Mucosa of rectum (tissue), 2 donors: ENCODE data around the gene SCEL.

Experiments used
- H3K27ac ChIP-seq, 2 donors: one replicate each; pipeline ENCODE4 v1.7.0; 2013; ENCODE audit warnings: inconsistent platforms in 2 of 2, low read depth in 2 of 2, low read length in 2 of 2
- H3K27me3 ChIP-seq, 2 donors: one replicate each; pipeline ENCODE4 v1.7.0; 2013; ENCODE audit warnings: low read length in 2 of 2; ENCODE audit not compliant: control insufficient read depth in 2 of 2, insufficient read depth in 2 of 2
- H3K36me3 ChIP-seq, 2 donors: one replicate each; pipeline ENCODE4 v1.7.0; 2013; ENCODE audit warnings: low read length in 2 of 2; ENCODE audit not compliant: control insufficient read depth in 2 of 2, insufficient read depth in 2 of 2
- H3K4me1 ChIP-seq, 2 donors: one replicate each; pipeline ENCODE4 v1.7.0; 2013; ENCODE audit warnings: low read length in 2 of 2, mild to moderate bottlenecking in 1 of 2; ENCODE audit not compliant: control insufficient read depth in 2 of 2, insufficient read depth in 2 of 2
- H3K4me3 ChIP-seq, 2 donors: one replicate each; pipeline ENCODE4 v1.7.0; 2013; ENCODE audit warnings: low read length in 2 of 2
- H3K9ac ChIP-seq, 2 donors: one replicate each; pipeline ENCODE4 v1.7.0; 2013; ENCODE audit warnings: low read length in 2 of 2, low read depth in 1 of 2, mild to moderate bottlenecking in 1 of 2
- H3K9me3 ChIP-seq, 2 donors: one replicate each; pipeline ENCODE4 v1.7.0; 2013; ENCODE audit warnings: low read length in 2 of 2; ENCODE audit not compliant: control insufficient read depth in 2 of 2
- donor health status: healthy.
- donor health status: Normal muscosa, but diverticular disease.

Gene SCEL

GRCh38 chr13:77584106-77584505 lies 48.6 kb downstream of the SCEL start:
- H3K9me3 ChIP-seq: no peaks in the 10 kb centered on the region
- H3K9ac ChIP-seq: no peak overlapping the region
- H3K4me3 ChIP-seq: no peak overlapping the region
- no peaks in the 10 kb centered on the region for H3K36me3 ChIP-seq
- H3K27me3 ChIP-seq: no peaks in the 10 kb centered on the region
- H3K4me1 ChIP-seq: no peaks in the 10 kb centered on the region
- no peak overlapping the region for H3K27ac ChIP-seq

GRCh38 chr13:77595166-77595810 lies 59.8 kb downstream of the SCEL start:
- H3K9me3 ChIP-seq: no peaks in the 10 kb centered on the region
- H3K27me3 ChIP-seq: peaks cover 0 to 5% of the 10 kb centered on the region in 2 donors
- H3K4me1 ChIP-seq: no peaks in the 10 kb centered on the region
- no peak overlapping the region for H3K4me3 ChIP-seq
- H3K36me3 ChIP-seq: no peaks in the 10 kb centered on the region
- H3K9ac ChIP-seq: no peak overlapping the region
- no peak overlapping the region for H3K27ac ChIP-seq

- Histone ChIP-seq H3K4me3 (no peak overlapping the region), H3K27ac (no peak overlapping the region), H3K27me3 (peaks cover 0 to 5% of the 10 kb centered on the region in 2 donors), H3K36me3 (no peaks in the 10 kb centered on the region), H3K9ac (no peak overlapping the region), H3K9me3 (no peaks in the 10 kb centered on the region), H3K4me1 (no peaks in the 10 kb centered on the region)
These were observed 61.3 kb downstream of the SCEL start for GRCh38 chr13:77596777-77597176.

GRCh38 chr13:77599351-77599750 lies 63.8 kb downstream of the SCEL start:
- Histone ChIP-seq H3K9me3 (no peaks in the 10 kb centered on the region), H3K4me1 (no peaks in the 10 kb centered on the region), H3K9ac (no peak overlapping the region), H3K27ac (no peak overlapping the region), H3K36me3 (no peaks in the 10 kb centered on the region), H3K27me3 (peaks cover 0 to 2% of the 10 kb centered on the region in 2 donors), H3K4me3 (no peak overlapping the region)

GRCh38 chr13:77600701-77601100 lies 65.2 kb downstream of the SCEL start:
- H3K4me1 ChIP-seq: no peaks in the 10 kb centered on the region
- H3K27me3 ChIP-seq: peaks cover 0 to 2% of the 10 kb centered on the region in 2 donors
- H3K9me3 ChIP-seq: no peaks in the 10 kb centered on the region
- H3K36me3 ChIP-seq: no peaks in the 10 kb centered on the region
- no peak overlapping the region for H3K27ac ChIP-seq
- H3K4me3 ChIP-seq: no peak overlapping the region
- H3K9ac ChIP-seq: no peak overlapping the region

GRCh38 chr13:77611068-77611467 lies 75.6 kb downstream of the SCEL start:
- Histone ChIP-seq H3K4me3 (no peak overlapping the region), H3K4me1 (no peaks in the 10 kb centered on the region), H3K27me3 (no peaks in the 10 kb centered on the region), H3K9ac (no peak overlapping the region), H3K9me3 (no peaks in the 10 kb centered on the region), H3K36me3 (no peaks in the 10 kb centered on the region), H3K27ac (no peak overlapping the region)

- no peaks in the 10 kb centered on the region for H3K36me3 ChIP-seq
These were observed 80.5 kb downstream of the SCEL start for GRCh38 chr13:77616027-77616426.

GRCh38 chr13:77619655-77620054 lies 84.1 kb downstream of the SCEL start:
- no peak overlapping the region for H3K4me3 ChIP-seq
- H3K4me1 ChIP-seq: no peaks in the 10 kb centered on the region
- no peaks in the 10 kb centered on the region for H3K9me3 ChIP-seq
- H3K36me3 ChIP-seq: no peaks in the 10 kb centered on the region
- H3K9ac ChIP-seq: no peak overlapping the region
- H3K27ac ChIP-seq: no peak overlapping the region
- H3K27me3 ChIP-seq: no peaks in the 10 kb centered on the region

More at GRCh38 chr13:77616027-77616426, 80.5 kb downstream of the SCEL start:
- Histone ChIP-seq H3K27ac (no peak overlapping the region), H3K4me3 (no peak overlapping the region), H3K9me3 (no peaks in the 10 kb centered on the region), H3K27me3 (no peaks in the 10 kb centered on the region), H3K4me1 (no peaks in the 10 kb centered on the region), H3K9ac (no peak overlapping the region)

- H3K36me3 ChIP-seq: no peaks in the 10 kb centered on the region
- H3K27me3 ChIP-seq: no peaks in the 10 kb centered on the region
- no peaks in the 10 kb centered on the region for H3K4me1 ChIP-seq
- H3K9ac ChIP-seq: no peak overlapping the region
- H3K27ac ChIP-seq: no peak overlapping the region
- no peaks in the 10 kb centered on the region for H3K9me3 ChIP-seq
- H3K4me3 ChIP-seq: no peak overlapping the region
These were observed 84.6 kb downstream of the SCEL start for GRCh38 chr13:77620138-77620537.

GRCh38 chr13:77623806-77624205 lies 88.3 kb downstream of the SCEL start:
- no peaks in the 10 kb centered on the region for H3K4me1 ChIP-seq
- no peaks in the 10 kb centered on the region for H3K9me3 ChIP-seq
- H3K27me3 ChIP-seq: no peaks in the 10 kb centered on the region
- no peak overlapping the region for H3K4me3 ChIP-seq
- H3K36me3 ChIP-seq: no peaks in the 10 kb centered on the region
- no peak overlapping the region for H3K27ac ChIP-seq
- no peak overlapping the region for H3K9ac ChIP-seq

GRCh38 chr13:77628170-77628569 lies 92.7 kb downstream of the SCEL start:
- H3K36me3 ChIP-seq: no peaks in the 10 kb centered on the region
- H3K9ac ChIP-seq: no peak overlapping the region
- H3K27me3 ChIP-seq: no peaks in the 10 kb centered on the region
- H3K4me3 ChIP-seq: no peak overlapping the region
- H3K27ac ChIP-seq: no peak overlapping the region
- H3K4me1 ChIP-seq: no peaks in the 10 kb centered on the region
- no peaks in the 10 kb centered on the region for H3K9me3 ChIP-seq
